HEK293T (cell line): Measurements from ENCODE around the gene CYGB.
"Not testable (repeated sequence)": the region's sequence is repeated elsewhere in the genome, so short reads cannot be mapped to it uniquely, and the experiment has no call there.

ENCODE experiments used
- CTCF ChIA-PET: fragments of 350-600 bp; formaldehyde crosslinking; extraction: SDS; loops from one replicate; lab custom pipeline; 2021; ENCODE audit warnings: antibody characterized with exemption, inconsistent platforms; lab: Yijun Ruan, JAX
- POLR2A ChIA-PET: fragments of 350-600 bp; formaldehyde crosslinking; extraction: SDS; loops from one replicate; lab custom pipeline; 2020; ENCODE audit warnings: antibody characterized with exemption, inconsistent platforms; lab: Yijun Ruan, JAX
- DNase-seq: peaks from one replicate; pipeline ENCODE4 v3.0.0; 2012; ENCODE audit warnings: mixed read lengths; ENCODE audit errors: extremely low spot score
- ARNT ChIP-seq: fragments of 450-650 bp; IDR thresholded peaks from 2 replicates; pipeline ENCODE4 v1.6.1; 2017; ENCODE audit warnings: mild to moderate bottlenecking
- BHLHE40 ChIP-seq: fragments of 450-650 bp; IDR thresholded peaks from 2 replicates; pipeline ENCODE4 v1.6.1; 2016; ENCODE audit warnings: mild to moderate bottlenecking, moderate library complexity, borderline replicate concordance
- CTBP1 ChIP-seq: fragments of 450-650 bp; IDR thresholded peaks from 2 replicates; pipeline ENCODE4 v1.6.1; 2016; ENCODE audit warnings: borderline replicate concordance
- ELF4 ChIP-seq: fragments of 450-650 bp; IDR thresholded peaks from 2 replicates; pipeline ENCODE4 v1.6.1; 2017; ENCODE audit warnings: antibody characterized with exemption
- FOXA1 ChIP-seq: fragments of 450-650 bp; IDR thresholded peaks from 2 replicates; pipeline ENCODE4 v1.6.1; 2016; ENCODE audit warnings: mild to moderate bottlenecking
- FOXK2 ChIP-seq: fragments of 450-650 bp; IDR thresholded peaks from 2 replicates; pipeline ENCODE4 v1.6.1; 2016; ENCODE audit warnings: mild to moderate bottlenecking
- FOXM1 ChIP-seq: fragments of 450-650 bp; IDR thresholded peaks from 2 replicates; pipeline ENCODE4 v1.6.1; 2017; ENCODE audit warnings: mild to moderate bottlenecking, borderline replicate concordance
- HDGF ChIP-seq: fragments of 450-650 bp; IDR thresholded peaks from 2 replicates; pipeline ENCODE4 v1.6.1; 2017; ENCODE audit warnings: antibody characterized with exemption, borderline replicate concordance
- L3MBTL2 ChIP-seq: fragments of 450-650 bp; conservative IDR thresholded peaks from 2 replicates; pipeline ENCODE4 v1.6.1; 2016; ENCODE audit warnings: mild to moderate bottlenecking
- LEF1 ChIP-seq: fragments of 450-650 bp; IDR thresholded peaks from 2 replicates; pipeline ENCODE4 v1.6.1; 2017; ENCODE audit warnings: mild to moderate bottlenecking, borderline replicate concordance
- NFRKB ChIP-seq: fragments of 450-650 bp; IDR thresholded peaks from 2 replicates; pipeline ENCODE4 v1.6.1; 2016; ENCODE audit warnings: mild to moderate bottlenecking, moderate library complexity
- SP1 ChIP-seq: fragments of 450-650 bp; IDR thresholded peaks from 2 replicates; pipeline ENCODE4 v1.6.1; 2017
- SUZ12 ChIP-seq: fragments of 450-650 bp; IDR thresholded peaks from 2 replicates; pipeline ENCODE4 v1.6.1; 2016; ENCODE audit warnings: mild to moderate bottlenecking
- TARDBP ChIP-seq: fragments of 450-650 bp; IDR thresholded peaks from 2 replicates; pipeline ENCODE4 v1.6.1; 2016
- ZNF384 ChIP-seq: fragments of 450-650 bp; IDR thresholded peaks from 2 replicates; pipeline ENCODE4 v1.6.1; 2016
- TF ChIP-seq, protein P1 (sequence below): fragments of 450-650 bp; IDR thresholded peaks from 2 replicates; pipeline ENCODE4 v1.6.1; 2016

The CYGB gene

DNA sequence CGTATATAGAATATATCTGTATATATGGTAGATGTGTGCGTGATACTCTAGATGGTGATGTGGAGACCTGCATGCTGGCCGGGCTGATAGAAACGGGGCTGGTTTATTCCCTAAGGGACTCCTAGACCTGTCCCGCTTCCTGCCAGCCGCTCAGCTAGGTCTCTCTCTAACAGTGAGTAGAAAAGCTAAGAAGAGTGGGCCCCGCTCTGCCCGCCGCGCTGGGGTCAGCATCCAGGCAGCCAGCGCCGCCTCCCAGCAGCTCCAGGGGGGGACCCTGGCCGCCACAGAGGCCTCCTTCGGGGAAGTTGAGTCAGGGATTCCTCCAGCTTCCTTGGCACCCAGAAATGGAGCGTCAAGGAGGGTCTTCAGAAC lies 9.4 kb downstream of the CYGB start:
- ChIA-PET CTCF (interaction anchor here (0.6 to 4.0 kb wide), 6 partner anchors 8 to 139 kb away, joined by 3 to 15 read pairs (median 4); partner anchors contain the start of gene PRCD), POLR2A (interaction anchor here (0.8 to 3.8 kb wide), 7 partner anchors 12 to 143 kb away, joined by 3 to 28 read pairs (median 12); partner anchors contain the start of genes PRCD and UBE2O)
- no peak for TF ChIP-seq ZNF384
- no peak for TF ChIP-seq SP1
- TF ChIP-seq SUZ12, result no peak
- no peak for TF ChIP-seq FOXM1
- TF ChIP-seq HDGF, result no peak
- no peak for TF ChIP-seq LEF1
- no peak for TF ChIP-seq NFRKB
- TF ChIP-seq ELF4, result no peak
- TF ChIP-seq FOXK2, result no peak
- no peak for TF ChIP-seq FOXA1
- TF ChIP-seq TARDBP, result no peak

GRCh38 chr17:76527430-76528111 lies 9.9 kb downstream of the CYGB start:
- CTCF ChIA-PET, result interaction anchor here (4.0 kb wide), 1 partner anchor 12 kb away, joined by 15 read pairs; the partner anchor contains the start of gene PRCD

More for the DNA sequence above, 9.4 kb downstream of the CYGB start:
- DNase-seq, result no peak

DNA sequence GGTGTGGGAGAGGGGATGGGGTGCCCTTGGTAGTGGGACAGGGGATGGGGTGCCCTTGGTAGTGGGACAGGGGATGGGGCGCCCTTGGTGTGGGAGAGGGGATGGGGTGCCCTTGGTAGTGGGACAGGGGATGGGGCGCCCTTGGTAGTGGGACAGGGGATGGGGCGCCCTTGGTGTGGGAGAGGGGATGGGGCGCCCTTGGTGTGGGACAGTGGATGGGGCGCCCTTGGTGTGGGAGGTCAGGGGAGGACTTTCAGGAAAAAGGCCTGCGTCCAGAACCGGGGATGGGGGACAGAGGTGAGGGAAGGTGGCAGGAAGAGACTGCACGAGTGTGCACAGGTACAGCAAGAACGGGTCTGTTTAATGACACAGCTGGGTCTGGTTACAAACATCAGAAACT lies 10.5 kb downstream of the CYGB start:
- ChIA-PET CTCF (interaction anchor here (4.0 kb wide), 1 partner anchor 13 kb away, joined by 15 read pairs; the partner anchor contains the start of gene PRCD), POLR2A (interaction anchor here (1.7 to 3.8 kb wide), 4 partner anchors 14 to 145 kb away, joined by 4 to 28 read pairs (median 16); partner anchors contain the start of gene PRCD)
- not testable (repeated sequence) for DNase-seq

More at GRCh38 chr17:76527430-76528111, 9.9 kb downstream of the CYGB start:
- DNase-seq, result no peak
- POLR2A ChIA-PET, result interaction anchor here (0.8 to 3.8 kb wide), 7 partner anchors 13 to 144 kb away, joined by 3 to 28 read pairs (median 12); partner anchors contain the start of genes PRCD and UBE2O
- TF ChIP-seq SP1, result no peak
- TF ChIP-seq ARNT, result no peak
- no peak for TF ChIP-seq LEF1
- no peak for TF ChIP-seq SUZ12
- no peak for TF ChIP-seq FOXK2
- TF ChIP-seq HDGF, result no peak
- TF ChIP-seq NFRKB, result no peak
- TF ChIP-seq, protein P1, sequence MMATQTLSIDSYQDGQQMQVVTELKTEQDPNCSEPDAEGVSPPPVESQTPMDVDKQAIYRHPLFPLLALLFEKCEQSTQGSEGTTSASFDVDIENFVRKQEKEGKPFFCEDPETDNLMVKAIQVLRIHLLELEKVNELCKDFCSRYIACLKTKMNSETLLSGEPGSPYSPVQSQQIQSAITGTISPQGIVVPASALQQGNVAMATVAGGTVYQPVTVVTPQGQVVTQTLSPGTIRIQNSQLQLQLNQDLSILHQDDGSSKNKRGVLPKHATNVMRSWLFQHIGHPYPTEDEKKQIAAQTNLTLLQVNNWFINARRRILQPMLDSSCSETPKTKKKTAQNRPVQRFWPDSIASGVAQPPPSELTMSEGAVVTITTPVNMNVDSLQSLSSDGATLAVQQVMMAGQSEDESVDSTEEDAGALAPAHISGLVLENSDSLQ, result no peak
- no peak for TF ChIP-seq TARDBP

DNA sequence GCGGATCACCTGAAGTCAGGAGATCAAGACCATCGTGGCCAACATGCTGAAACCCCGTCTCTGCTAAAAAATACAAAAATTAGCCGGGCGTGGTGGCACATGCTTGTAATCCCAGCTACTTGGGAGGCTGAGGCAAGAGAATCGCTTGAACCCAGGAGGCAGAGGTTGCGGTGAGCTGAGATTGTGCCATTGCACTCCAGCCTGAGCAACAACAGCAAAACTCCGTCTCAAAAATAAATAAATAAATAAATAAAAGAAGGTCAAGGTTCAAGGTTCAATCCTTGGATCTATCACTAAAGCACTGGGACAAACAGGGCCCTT lies 12.0 kb downstream of the CYGB start:
- DNase-seq, result not testable (repeated sequence)
- POLR2A ChIA-PET, result interaction anchor here (0.7 to 3.3 kb wide), 4 partner anchors 15 to 42 kb away, joined by 3 to 20 read pairs (median 7); partner anchors contain the start of gene PRCD
- CTCF ChIA-PET, result interaction anchor here (3.1 to 5.2 kb wide), 2 partner anchors 21 to 98 kb away, joined by 14 to 37 read pairs; no protein-coding TSS in a partner anchor

- DNase-seq, result no peak
- ChIA-PET CTCF (interaction anchor here (1.5 to 5.2 kb wide), 3 partner anchors 21 to 157 kb away, joined by 5 to 37 read pairs (median 14); no protein-coding TSS in a partner anchor), POLR2A (interaction anchor here (0.7 to 3.3 kb wide), 6 partner anchors 15 to 43 kb away, joined by 3 to 20 read pairs (median 4); partner anchors contain the start of gene PRCD)
- TF ChIP-seq BHLHE40 (no peak), CTBP1 (no peak), HDGF (no peak), SUZ12 (no peak), FOXK2 (no peak), ZNF384 (no peak), L3MBTL2 (no peak), ARNT (no peak), FOXM1 (no peak), FOXA1 (no peak), TARDBP (no peak), SP1 (no peak), NFRKB (no peak), ELF4 (no peak), LEF1 (no peak)
- TF ChIP-seq, protein P1, result no peak
Measured at GRCh38 chr17:76524598-76525512, 12.7 kb downstream of the CYGB start.
